Stomach (tissue), 9 donors: ENCODE results near the gene ZBTB34. TPM values are rescaled to one million over a fixed set of nuclear protein-coding genes. Genes with fewer than 3 reads are reported as not detected.

Experiments
- DNase-seq, 2 donors: peaks; one replicate each; pipeline versions ENCODE4 v3.0.0 to v3.0.0-alpha.2; 2013 to 2019
- H3K27ac ChIP-seq, 5 donors: fragments of 200-600 bp in 4 of 5; sonication (generic) in 4 of 5; one replicate each; pipeline ENCODE4 v1.5.1; 2013 to 2019; ENCODE audit warnings: mild to moderate bottlenecking in 1 of 5, moderate library complexity in 1 of 5
- H3K27me3 ChIP-seq, 3 donors: fragments of 200-600 bp; sonication (generic); one replicate each; pipeline ENCODE4 v1.5.1; 2017 to 2019; ENCODE audit warnings: mixed run types in 1 of 3
- H3K36me3 ChIP-seq, 4 donors: fragments of 200-600 bp; sonication (generic); 1 replicate in 3 of 4; 2 replicates in 1 of 4; pipeline ENCODE4 v1.5.1; 2016 to 2019
- H3K4me1 ChIP-seq, 4 donors: fragments of 200-600 bp; sonication (generic); one replicate each; pipeline ENCODE4 v1.5.1; 2016 to 2019
- H3K4me3 ChIP-seq, 4 donors: fragments of 200-600 bp; sonication (generic) in 3 of 4; one replicate each; pipeline ENCODE4 v1.5.1; 2016 to 2019; ENCODE audit warnings: mild to moderate bottlenecking in 1 of 4
- H3K9me3 ChIP-seq, 4 donors: fragments of 200-600 bp; sonication (generic); one replicate each; pipeline ENCODE4 v1.5.1; 2016 to 2019
- EP300 ChIP-seq: sonication (generic); formaldehyde crosslinking; IDR thresholded peaks from one replicate; pipeline ENCODE4 v1.6.1; 2017; ENCODE audit warnings: antibody characterized with exemption
- POLR2A ChIP-seq, 4 donors: fragments of 450-650 bp; IDR thresholded peaks; one replicate each; pipeline ENCODE4 v1.6.1; 2016; ENCODE audit warnings: antibody characterized with exemption in 4 of 4, control low read depth in 2 of 4, mild to moderate bottlenecking in 1 of 4, moderate library complexity in 1 of 4
- POLR2AphosphoS5 ChIP-seq, 3 donors: sonication (generic); formaldehyde crosslinking; IDR thresholded peaks; one replicate each; pipeline ENCODE4 v1.6.1; 2016; ENCODE audit warnings: antibody characterized with exemption in 3 of 3
- WGBS, 5 donors: extraction: QIAGEN DNeasy Blood & Tissue Kit in 3 of 5; methylation state at CpG; one replicate each; pipeline versions ENCODE4 v1.1.5 to v1.1.7; 2013 to 2018; 5-methylcytosine and 5-hydroxymethylcytosine counted together
- intact Hi-C: fragments of 100-400 bp; cut with DNase I; formaldehyde crosslinking; loops from one replicate; pipeline ENCODE4 v1.15.1; 2023; ENCODE audit warnings: low total_unique reads
- polyA plus RNA-seq, 3 donors: library from polyadenylated mRNA; stranded (reverse); fragments of 200-250 nt; gene quantifications; one replicate each; pipeline ENCODE4 v1.2.3, GENCODE V29; 2013
- total RNA-seq, 5 donors: library from RNA; depleted of rRNA; stranded (reverse); fragments of >200 nt; gene quantifications; one replicate each; pipeline versions ENCODE4 v1.1.0 to v1.2.3, GENCODE V29; 2014 to 2016
- TF ChIP-seq, protein P1 (sequence below), 7 experiments: fragments of 450-650 bp in 4 of 7; fragments of 200-600 bp in 3 of 7; sonication (generic) in 3 of 7; IDR thresholded peaks; one replicate each; pipeline ENCODE4 v1.5.1; 2016 to 2019; ENCODE audit warnings: antibody characterized with exemption in 7 of 7, control low read depth in 2 of 7, mild to moderate bottlenecking in 1 of 7
- donor health status: healthy with polysubstance abuse.
- donor health status: Bipolar disorder and iron deficiency.
- donor health status: healthy.

The ZBTB34 gene
- total and polyA plus RNA-seq, 8 donors, result 0.92 to 25.7 (median 9.7) TPM

DNA sequence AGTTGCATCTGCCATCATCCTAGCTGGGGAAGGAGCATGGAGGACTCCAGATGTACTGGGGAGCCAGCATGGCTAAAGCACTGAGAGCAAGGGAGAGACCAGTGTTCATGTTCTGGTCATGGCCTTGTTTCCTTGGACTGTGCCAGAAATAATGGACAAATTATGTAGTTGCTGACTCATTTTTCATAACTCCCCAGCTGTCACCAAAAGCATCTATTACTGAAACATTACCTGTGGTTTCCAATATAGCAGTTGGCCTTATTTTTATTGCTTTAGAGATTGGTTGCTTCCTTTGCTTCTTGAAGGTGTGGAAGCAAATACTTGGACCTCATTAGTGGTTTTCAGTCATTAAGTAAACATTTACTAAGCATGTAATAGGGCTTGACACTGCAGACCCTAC is 65.4 kb downstream of the ZBTB34 start:
- H3K4me1 ChIP-seq, result peaks cover 0 to 4% (median 2%) of the 10 kb centered on the region in 4 donors
- TF ChIP-seq EP300, result no peak
- TF ChIP-seq, protein P1, sequence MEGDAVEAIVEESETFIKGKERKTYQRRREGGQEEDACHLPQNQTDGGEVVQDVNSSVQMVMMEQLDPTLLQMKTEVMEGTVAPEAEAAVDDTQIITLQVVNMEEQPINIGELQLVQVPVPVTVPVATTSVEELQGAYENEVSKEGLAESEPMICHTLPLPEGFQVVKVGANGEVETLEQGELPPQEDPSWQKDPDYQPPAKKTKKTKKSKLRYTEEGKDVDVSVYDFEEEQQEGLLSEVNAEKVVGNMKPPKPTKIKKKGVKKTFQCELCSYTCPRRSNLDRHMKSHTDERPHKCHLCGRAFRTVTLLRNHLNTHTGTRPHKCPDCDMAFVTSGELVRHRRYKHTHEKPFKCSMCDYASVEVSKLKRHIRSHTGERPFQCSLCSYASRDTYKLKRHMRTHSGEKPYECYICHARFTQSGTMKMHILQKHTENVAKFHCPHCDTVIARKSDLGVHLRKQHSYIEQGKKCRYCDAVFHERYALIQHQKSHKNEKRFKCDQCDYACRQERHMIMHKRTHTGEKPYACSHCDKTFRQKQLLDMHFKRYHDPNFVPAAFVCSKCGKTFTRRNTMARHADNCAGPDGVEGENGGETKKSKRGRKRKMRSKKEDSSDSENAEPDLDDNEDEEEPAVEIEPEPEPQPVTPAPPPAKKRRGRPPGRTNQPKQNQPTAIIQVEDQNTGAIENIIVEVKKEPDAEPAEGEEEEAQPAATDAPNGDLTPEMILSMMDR (IDR thresholded peaks at IDR 0.05), result no peak
- no peak for DNase-seq
- H3K9me3 ChIP-seq, result no peaks in the 10 kb centered on the region
- H3K27ac ChIP-seq, result no peak overlapping the region
- H3K27me3 ChIP-seq, result no peaks in the 10 kb centered on the region
- H3K4me3 ChIP-seq, result no peak overlapping the region
- intact Hi-C loops, result no loop called here
- H3K36me3 ChIP-seq, result no peaks in the 10 kb centered on the region

DNA sequence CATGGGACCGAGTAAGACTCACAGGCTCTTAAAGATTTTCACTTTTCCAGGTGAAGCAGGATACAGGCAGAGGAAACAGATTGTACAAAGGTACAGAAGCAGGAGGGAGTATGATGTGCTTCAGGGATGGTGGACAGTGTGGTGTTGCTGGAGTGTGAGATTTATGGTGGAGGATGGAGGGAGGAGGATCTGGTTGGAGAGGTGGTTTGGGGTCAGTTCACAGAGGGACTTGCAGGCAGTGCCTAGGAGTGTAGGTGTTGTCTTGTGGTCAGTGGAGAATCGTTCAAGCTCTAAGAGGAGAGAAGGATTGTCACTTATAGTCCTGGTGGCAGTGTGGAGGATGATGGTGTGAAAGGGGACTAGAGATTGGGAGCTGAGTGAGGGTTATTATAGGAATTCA is 65.9 kb downstream of the ZBTB34 start:
- no peak for DNase-seq
- Histone ChIP-seq H3K4me1 (peaks cover 0 to 4% (median 2%) of the 10 kb centered on the region in 4 donors), H3K36me3 (no peaks in the 10 kb centered on the region), H3K4me3 (no peak overlapping the region), H3K27me3 (no peaks in the 10 kb centered on the region), H3K9me3 (no peaks in the 10 kb centered on the region), H3K27ac (no peak overlapping the region)
- TF ChIP-seq EP300, result no peak
- TF ChIP-seq, protein P1 (IDR thresholded peaks at IDR 0.05), result no peak
- TF ChIP-seq POLR2AphosphoS5 (IDR thresholded peaks at IDR 0.05), result no peak
- no peak for TF ChIP-seq POLR2A (IDR thresholded peaks at IDR 0.05)
- intact Hi-C loops, result no loop called here
- 79 to 88% (median 84%) methylated on average over 2 of the region's 2 CpGs for WGBS, 5 donors

- peak in 1 of 2 donors; percentile 57 for DNase-seq
- TF ChIP-seq POLR2AphosphoS5 (IDR thresholded peaks at IDR 0.05) (no peak), POLR2A (IDR thresholded peaks at IDR 0.05) (no peak)
- TF ChIP-seq, protein P1 (IDR thresholded peaks at IDR 0.05), result no peak
- Histone ChIP-seq H3K4me3 (no peak overlapping the region), H3K27me3 (no peaks in the 10 kb centered on the region), H3K4me1 (peaks cover 0 to 3% (median 0%) of the 10 kb centered on the region in 4 donors), H3K36me3 (no peaks in the 10 kb centered on the region), H3K9me3 (no peaks in the 10 kb centered on the region), H3K27ac (no peak overlapping the region)
- intact Hi-C loops, result no loop called here
- 58 to 65% (median 64%) methylated on average over 6 of the region's 6 CpGs for WGBS, 5 donors
Observed at GRCh38 chr9:126927419-126927818, 67.0 kb downstream of the ZBTB34 start.

GRCh38 chr9:126932871-126933321 is 72.5 kb downstream of the ZBTB34 start:
- intact Hi-C loops, result no loop called here
- no peak overlapping the region for H3K4me3 ChIP-seq
- TF ChIP-seq POLR2A (IDR thresholded peaks at IDR 0.05), result no peak
- TF ChIP-seq EP300, result no peak
- TF ChIP-seq, protein P1 (IDR thresholded peaks at IDR 0.05), result no peak
- TF ChIP-seq POLR2AphosphoS5 (IDR thresholded peaks at IDR 0.05), result no peak
- no peaks in the 10 kb centered on the region for H3K27me3 ChIP-seq
- WGBS, 5 donors, result 89 to 93% (median 91%) methylated on average over 11 of the region's 11 CpGs
- no peaks in the 10 kb centered on the region for H3K9me3 ChIP-seq
- DNase-seq, result no peak
- H3K36me3 ChIP-seq, result no peaks in the 10 kb centered on the region
- H3K27ac ChIP-seq, result no peak overlapping the region
- no peaks in the 10 kb centered on the region for H3K4me1 ChIP-seq
